Ishikawa (cell line): ENCODE results near the gene ADAMTS12.

Experiments used
- TCF12 ChIP-seq: IDR thresholded peaks from 2 replicates; pipeline ENCODE4 v1.6.1; 2012; ENCODE audit warnings: low read depth
- TF ChIP-seq, protein P1 (sequence below): IDR thresholded peaks from 2 replicates; pipeline ENCODE4 v1.6.1; 2012; ENCODE audit warnings: low read depth, mild to moderate bottlenecking

DNA sequence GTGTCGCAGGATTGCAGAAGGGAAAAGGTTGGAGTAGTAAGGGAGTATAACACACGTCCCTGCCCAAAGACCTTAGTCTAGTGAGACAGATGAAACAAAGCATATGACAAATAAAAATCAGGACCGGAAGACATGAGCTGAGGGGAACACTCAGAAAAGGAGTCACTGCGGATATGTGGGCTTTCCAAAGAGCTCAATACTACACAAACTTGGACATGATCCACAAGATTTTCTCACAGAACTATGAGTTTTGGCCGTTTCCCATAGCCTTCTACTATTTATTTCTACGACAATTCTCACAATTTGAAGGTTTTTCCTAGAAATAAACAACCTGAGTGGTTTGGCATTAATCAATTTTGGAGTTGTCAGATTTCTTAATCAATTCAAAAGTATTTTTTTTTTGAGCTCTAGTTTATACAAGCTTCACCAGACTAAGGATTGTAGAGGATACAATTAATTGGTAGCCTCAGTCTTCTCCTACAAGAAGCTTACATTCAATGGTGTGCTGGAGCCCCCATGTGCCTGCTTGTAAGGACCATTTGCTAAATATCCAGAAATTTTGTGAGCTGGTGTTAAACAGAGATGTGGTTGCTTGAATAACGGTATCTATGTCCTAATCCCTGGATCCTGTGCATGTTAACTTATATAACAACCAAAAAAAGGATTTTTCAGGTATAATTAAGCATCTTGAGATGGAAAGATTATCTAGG is 91.4 kb downstream of the ADAMTS12 start:
- TF ChIP-seq, protein P1, sequence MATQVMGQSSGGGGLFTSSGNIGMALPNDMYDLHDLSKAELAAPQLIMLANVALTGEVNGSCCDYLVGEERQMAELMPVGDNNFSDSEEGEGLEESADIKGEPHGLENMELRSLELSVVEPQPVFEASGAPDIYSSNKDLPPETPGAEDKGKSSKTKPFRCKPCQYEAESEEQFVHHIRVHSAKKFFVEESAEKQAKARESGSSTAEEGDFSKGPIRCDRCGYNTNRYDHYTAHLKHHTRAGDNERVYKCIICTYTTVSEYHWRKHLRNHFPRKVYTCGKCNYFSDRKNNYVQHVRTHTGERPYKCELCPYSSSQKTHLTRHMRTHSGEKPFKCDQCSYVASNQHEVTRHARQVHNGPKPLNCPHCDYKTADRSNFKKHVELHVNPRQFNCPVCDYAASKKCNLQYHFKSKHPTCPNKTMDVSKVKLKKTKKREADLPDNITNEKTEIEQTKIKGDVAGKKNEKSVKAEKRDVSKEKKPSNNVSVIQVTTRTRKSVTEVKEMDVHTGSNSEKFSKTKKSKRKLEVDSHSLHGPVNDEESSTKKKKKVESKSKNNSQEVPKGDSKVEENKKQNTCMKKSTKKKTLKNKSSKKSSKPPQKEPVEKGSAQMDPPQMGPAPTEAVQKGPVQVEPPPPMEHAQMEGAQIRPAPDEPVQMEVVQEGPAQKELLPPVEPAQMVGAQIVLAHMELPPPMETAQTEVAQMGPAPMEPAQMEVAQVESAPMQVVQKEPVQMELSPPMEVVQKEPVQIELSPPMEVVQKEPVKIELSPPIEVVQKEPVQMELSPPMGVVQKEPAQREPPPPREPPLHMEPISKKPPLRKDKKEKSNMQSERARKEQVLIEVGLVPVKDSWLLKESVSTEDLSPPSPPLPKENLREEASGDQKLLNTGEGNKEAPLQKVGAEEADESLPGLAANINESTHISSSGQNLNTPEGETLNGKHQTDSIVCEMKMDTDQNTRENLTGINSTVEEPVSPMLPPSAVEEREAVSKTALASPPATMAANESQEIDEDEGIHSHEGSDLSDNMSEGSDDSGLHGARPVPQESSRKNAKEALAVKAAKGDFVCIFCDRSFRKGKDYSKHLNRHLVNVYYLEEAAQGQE = no peak
- TF ChIP-seq TCF12 = no peak
